ENCODE measurements around the gene BTBD9. TPM values are rescaled to one million over a fixed set of nuclear protein-coding genes. Genes with fewer than 3 reads are reported as not detected.

BTBD9 gene
- total RNA-seq, 1 donor, result 21.4 TPM

DNA sequence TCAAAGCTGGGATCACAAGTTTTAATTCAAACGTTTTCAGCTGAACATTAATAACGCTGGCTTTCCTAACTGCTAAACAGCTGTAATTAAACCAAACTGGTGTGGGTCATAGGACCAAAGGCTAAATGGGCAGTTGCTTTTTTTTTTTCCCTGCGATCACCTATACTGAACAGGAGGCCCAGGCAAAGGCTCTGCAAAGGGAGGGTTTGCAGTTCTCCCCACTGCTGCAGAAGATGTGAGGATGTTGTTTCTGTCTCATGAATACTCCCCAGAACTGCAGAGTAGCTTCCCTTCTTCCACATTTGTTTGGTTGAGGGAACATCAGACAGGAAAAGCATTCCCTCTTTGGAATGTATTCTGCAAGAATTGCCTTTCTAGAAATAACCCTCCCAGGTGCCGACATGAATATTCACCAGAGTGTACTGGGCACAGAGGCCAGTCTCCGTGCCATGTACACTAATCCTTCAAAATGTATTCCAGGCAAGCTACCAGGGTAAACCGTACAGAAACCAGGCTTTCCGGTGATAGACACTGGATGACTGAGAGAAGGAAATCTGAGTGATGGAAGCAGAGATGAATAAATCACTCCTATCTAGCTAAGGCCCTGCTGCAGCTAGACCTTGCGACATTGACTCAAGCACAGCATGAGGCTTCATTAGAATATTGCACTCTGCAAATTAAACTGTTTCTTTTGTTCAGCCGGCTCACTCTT, 370.1 kb downstream of the BTBD9 start:
- no peak overlapping the region for H3K4me3 ChIP-seq (ENCODE audit: low read depth, low read length)
- TF ChIP-seq, protein P1, sequence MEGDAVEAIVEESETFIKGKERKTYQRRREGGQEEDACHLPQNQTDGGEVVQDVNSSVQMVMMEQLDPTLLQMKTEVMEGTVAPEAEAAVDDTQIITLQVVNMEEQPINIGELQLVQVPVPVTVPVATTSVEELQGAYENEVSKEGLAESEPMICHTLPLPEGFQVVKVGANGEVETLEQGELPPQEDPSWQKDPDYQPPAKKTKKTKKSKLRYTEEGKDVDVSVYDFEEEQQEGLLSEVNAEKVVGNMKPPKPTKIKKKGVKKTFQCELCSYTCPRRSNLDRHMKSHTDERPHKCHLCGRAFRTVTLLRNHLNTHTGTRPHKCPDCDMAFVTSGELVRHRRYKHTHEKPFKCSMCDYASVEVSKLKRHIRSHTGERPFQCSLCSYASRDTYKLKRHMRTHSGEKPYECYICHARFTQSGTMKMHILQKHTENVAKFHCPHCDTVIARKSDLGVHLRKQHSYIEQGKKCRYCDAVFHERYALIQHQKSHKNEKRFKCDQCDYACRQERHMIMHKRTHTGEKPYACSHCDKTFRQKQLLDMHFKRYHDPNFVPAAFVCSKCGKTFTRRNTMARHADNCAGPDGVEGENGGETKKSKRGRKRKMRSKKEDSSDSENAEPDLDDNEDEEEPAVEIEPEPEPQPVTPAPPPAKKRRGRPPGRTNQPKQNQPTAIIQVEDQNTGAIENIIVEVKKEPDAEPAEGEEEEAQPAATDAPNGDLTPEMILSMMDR (IDR thresholded peaks at IDR 0.05; ENCODE audit: insufficient read depth, low read length), result no peak
- no peak for DNase-seq (ENCODE audit: low read depth)

DNA sequence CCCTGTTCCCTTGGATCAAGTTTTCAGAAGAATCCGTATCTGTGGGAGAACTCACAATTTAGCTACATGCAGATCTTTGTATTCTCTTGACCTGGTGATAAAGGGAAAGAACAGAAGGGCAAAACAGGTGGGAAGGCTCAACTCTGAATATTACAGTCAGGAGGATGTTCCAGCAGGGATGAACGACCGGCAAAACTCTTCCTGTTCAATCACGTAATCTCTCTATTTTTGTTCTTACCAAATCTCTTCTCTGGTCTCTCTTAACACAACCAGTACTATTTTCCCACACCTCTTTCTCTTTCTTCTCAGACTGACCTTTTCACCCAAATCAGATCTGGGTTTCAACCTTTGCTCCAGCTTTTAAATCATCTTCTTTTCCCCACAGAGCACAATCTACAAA, 371.4 kb downstream of the BTBD9 start:
- DNase-seq (ENCODE audit: low read depth), result no peak
- H3K4me3 ChIP-seq (ENCODE audit: low read depth, low read length), result no peak overlapping the region
- TF ChIP-seq, protein P1 (IDR thresholded peaks at IDR 0.05; ENCODE audit: insufficient read depth, low read length), result no peak

DNA sequence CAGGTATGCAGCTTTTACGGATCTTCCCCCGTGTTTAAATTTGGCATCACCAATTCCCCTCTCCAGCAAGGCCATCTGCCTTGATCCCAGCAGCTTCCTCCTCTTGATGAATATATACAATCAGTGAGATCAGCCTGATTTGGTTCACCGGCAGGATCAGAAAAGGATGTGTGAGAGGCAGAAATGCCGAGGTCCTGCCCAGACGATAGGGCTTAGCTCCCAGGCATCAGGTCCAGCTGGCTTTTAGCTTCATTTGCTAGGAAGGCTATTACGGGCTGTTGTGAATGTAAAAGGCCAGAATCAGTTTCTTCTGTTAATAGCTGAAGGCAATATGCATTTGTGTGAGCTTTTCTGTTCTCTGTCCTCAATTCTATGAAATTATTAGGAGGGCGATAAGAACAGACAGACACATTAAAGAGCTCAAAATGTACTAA, 372.8 kb downstream of the BTBD9 start:
- no peak overlapping the region for H3K4me3 ChIP-seq (ENCODE audit: low read depth, low read length)
- DNase-seq (ENCODE audit: low read depth), result no peak
- TF ChIP-seq, protein P1 (IDR thresholded peaks at IDR 0.05; ENCODE audit: insufficient read depth, low read length), result no peak

DNA sequence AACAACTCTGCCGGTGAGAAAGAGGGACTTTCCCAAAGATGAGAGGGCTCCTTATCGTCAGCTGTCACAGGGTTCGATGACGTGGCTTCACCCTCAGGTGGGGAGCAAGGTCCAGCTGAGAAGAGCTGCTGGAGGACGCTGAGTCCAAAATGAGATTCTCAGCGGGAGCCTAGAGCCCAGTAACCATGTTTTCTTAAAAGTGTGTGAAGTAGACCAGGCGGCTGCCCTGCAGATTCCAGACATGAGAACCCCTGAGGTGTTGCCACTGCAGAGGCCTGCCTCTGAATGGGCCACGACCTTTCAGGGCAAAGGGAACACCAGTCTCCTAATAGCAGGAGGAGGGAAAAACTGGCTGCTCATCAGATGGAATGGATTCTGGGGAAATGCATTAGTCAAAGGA, 375.1 kb downstream of the BTBD9 start:
- no peak overlapping the region for H3K4me3 ChIP-seq (ENCODE audit: low read depth, low read length)
- no peak for DNase-seq (ENCODE audit: low read depth)
- TF ChIP-seq, protein P1 (IDR thresholded peaks at IDR 0.05; ENCODE audit: insufficient read depth, low read length), result no peak

DNA sequence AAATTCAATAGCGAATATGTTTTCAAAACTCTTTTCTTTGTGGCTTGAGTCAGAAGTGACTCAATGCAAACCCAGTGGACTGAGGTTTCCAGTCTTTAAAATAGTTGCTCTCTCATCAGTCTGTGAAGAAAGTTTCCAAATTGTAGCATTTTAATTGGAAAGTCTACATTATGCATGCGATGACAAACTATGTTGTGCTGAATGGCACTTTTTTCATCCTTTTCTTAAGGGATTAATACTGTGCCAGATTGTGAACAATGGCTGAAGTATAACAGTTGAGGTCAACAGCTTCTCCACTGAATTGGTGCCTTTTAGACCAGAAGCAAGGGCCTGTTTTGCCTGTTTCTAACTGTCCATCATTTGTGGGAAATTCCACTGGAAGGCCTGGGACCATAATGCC, 377.1 kb downstream of the BTBD9 start:
- H3K4me3 ChIP-seq (ENCODE audit: low read depth, low read length), result no peak overlapping the region
- TF ChIP-seq, protein P1 (IDR thresholded peaks at IDR 0.05; ENCODE audit: insufficient read depth, low read length), result no peak
- DNase-seq (ENCODE audit: low read depth), result peak; percentile 52

DNA sequence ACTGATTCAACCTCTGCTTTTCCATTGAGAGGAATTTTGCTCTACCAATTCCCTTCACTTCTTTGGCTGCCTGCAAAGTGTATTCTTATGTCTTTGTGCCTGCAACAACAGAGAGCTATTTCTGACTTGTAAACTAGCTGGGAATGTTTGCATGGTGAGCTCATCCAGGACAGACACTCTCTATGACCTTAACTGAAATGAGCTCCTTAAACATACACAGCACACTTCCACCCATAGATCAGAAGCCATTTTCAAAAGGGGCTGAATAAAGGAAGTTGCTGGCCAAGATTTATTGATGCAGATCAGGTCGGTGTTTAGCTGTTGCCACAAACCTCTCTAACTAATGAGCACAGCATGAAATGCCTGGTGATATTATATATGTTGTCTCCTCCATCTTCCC, 377.7 kb downstream of the BTBD9 start:
- no peak overlapping the region for H3K4me3 ChIP-seq (ENCODE audit: low read depth, low read length)
- peak; percentile 79 for DNase-seq (ENCODE audit: low read depth)

More for the DNA sequence above, 377.7 kb downstream of the BTBD9 start:
- TF ChIP-seq, protein P1 (IDR thresholded peaks at IDR 0.05; ENCODE audit: insufficient read depth, low read length), result no peak
